Measurements from ENCODE around the gene EME2.

The EME2 gene

GRCh38 chr16:1745900-1746692 is 26.5 kb upstream of the EME2 start:
- DNase-seq: no peak

DNA sequence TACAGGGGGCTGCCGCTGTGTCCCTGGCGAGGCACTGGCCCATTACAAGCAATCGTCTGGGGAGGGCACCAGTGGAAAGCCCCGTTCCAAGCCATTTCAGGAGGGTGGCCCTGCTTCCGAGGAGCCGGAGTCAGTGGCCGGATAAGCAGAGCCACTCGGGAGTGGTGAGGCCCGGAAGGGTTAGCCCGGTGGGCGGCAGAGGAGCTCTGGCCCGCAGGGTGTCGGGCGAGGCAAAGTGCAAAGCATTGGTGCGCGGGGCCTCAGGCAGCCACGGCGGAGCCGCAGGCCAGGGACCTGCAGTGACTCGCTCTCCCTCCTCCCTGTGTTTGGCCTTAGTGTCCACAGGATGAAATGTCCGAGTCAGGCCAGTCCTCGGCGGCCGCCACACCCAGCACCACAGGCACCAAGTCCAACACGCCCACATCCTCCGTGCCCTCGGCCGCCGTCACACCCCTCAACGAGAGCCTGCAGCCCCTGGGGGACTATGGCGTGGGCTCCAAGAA is 25.9 kb upstream of the EME2 start:
- no peak for DNase-seq

DNA sequence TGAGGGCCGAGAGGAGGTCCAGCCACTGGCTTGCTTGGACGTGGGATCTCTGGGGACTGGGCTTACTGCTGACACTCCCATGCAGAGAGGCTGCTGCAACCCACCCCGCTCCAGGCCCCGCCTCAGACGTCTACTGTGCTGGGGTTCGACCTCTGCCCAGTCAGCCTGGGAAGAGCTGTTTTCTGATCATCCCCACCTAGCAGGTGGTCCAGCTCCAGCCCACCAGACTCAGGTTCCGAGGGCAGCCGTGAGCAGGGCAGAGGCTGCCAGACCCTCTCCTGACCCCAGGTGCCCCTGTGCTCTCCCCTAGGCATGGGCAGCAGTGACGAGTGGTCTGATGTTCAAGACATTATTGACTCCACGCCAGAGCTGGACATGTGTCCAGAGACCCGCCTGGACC is 24.7 kb upstream of the EME2 start:
- no peak for DNase-seq

- DNase-seq: no peak
Observed at GRCh38 chr16:1749152-1750117, 23.2 kb upstream of the EME2 start.

GRCh38 chr16:1751946-1752345 is 20.7 kb upstream of the EME2 start:
- DNase-seq: no peak

- no peak for DNase-seq
Observed at GRCh38 chr16:1752853-1753252, 19.8 kb upstream of the EME2 start.

DNA sequence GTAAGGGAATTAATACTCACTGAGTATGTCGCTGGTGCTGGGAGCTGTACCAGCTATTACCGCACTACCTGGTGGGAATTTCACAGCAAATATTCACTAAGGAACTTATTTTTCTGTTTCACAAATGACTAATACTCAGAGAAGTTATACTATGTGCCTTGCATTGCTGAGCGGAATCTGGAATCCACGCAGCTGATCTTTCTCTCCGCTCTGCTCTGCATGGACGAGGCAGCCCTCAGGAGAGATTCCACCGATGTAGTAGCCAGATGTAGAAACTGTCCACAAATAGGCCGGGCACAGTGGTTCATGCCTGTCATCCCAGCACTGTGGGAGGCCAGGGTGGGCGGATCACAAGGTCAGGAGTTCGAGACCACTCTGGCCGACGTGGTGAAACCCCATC is 18.4 kb upstream of the EME2 start:
- DNase-seq: no peak

- no peak for DNase-seq
Observed at GRCh38 chr16:1757714-1758461, 14.7 kb upstream of the EME2 start.

DNA sequence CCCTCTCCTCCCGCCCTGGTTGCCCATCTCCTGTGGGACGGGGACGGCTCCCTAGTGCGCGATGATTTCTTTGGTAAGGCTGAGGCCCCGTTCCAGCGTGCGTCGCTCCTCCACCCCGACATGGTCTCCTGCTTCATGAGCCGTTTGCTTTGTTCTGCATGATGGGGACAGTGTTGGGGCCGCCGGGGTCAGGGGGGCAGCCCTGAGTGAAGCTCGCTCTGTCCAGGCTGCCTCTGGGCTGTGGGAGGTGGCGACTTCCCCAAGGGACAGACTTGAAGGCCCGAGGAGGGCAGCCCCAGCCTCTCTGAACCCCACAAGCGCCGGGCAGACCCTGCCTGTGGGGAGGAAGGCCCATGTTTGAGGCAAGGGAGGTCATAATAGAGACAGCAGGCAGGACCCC is 13.7 kb upstream of the EME2 start:
- no peak for DNase-seq

GRCh38 chr16:1759511-1759910 is 13.1 kb upstream of the EME2 start:
- no peak for DNase-seq

DNA sequence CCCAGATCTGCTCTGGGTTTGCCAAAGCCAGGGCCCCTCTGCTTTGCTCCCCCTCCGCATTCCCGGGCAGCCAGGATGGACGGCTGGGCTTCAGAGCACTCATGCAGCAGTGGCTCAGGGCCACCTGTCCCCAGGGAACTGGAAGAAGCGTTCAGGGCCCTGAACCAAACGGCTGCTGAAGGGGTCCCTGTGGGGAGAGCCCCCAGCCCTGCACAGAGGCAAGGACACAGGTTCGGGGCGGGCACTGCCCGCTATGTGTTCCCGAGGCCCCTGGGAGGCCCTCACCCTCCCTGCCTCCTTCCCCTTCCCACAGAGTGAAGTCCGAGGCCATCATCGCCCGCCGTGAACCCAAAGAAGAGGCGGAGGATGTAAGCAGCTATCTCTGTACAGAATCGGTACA is 11.7 kb upstream of the EME2 start:
- no peak for DNase-seq

DNA sequence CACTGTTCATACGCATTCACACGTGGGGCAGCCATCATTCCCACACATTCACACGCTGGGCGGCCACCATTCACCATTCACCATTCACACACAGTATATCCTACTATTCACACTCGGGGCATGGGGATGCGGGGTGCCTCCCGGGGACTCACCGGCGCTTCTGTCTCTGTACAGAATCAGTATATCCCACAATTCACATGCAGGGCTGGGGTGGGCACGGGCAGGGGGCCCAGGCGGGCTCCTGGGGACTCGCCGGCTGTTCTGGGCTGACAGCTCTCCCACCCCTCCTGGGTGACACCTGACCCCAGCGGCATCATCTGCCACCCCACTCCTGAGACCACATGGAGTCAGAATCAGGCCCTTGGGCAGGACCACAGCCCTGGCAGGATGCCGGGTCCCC is 10.9 kb upstream of the EME2 start:
- DNase-seq: no peak

- DNase-seq: no peak
Observed at GRCh38 chr16:1762196-1762878, 10.3 kb upstream of the EME2 start.

- no peak for DNase-seq
Observed at GRCh38 chr16:1762879-1763520, 9.6 kb upstream of the EME2 start.

- no peak for DNase-seq
Observed at GRCh38 chr16:1763521-1764511, 8.8 kb upstream of the EME2 start.

DNA sequence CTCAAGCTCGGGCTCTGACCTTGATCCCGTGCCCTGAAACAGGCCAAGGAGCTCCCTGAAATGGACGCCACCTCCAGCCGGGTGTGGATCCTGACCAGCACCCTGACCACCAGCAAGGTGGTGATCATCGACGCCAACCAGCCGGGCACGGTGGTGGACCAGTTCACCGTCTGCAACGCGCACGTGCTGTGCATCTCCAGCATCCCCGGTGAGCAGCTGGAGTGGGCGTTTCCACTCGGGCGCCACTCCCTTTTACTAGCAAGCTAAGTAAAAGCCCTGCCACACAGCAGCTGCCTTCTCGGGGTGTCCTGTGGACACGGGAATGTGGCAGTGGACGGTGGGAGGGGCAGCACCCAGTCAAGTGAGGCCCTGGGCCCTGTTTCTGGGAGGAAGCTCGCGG is 7.6 kb upstream of the EME2 start:
- no peak for DNase-seq

GRCh38 chr16:1765826-1766225 is 6.8 kb upstream of the EME2 start:
- no peak for DNase-seq

DNA sequence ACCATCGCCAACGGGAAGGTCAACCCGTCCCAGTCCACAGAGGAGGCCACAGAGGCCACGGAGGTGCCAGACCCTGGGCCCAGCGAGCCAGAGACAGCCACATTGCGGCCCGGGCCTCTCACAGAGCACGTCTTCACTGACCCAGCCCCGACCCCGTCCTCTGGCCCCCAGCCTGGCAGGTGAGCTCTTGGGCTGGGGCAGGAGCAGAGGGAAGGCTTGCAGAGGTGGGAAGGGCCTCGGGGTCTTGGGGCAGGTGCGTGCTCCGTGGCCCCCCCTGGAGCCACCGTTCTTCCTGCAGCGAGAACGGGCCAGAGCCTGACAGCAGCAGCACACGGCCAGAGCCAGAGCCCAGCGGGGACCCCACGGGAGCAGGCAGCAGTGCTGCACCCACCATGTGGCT is 6.4 kb upstream of the EME2 start:
- DNase-seq: no peak

DNA sequence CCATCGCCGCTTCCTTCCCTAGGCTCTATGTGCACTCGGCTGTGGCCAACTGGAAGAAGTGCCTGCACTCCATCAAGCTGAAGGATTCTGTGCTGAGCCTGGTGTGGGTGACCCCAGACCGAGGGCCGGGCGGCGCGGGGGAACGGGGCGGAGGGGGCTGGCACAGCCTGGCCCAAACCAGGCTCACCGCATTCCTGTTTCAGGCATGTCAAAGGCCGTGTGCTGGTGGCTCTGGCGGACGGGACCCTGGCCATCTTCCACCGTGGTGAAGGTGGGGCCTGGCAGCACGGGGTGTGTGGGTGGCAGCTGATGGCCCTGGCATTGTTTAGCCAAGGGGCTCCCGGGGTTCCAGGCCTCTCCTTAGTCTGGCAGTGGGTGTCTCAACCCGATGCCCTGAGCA is 5.9 kb upstream of the EME2 start:
- no peak for DNase-seq

- no peak for DNase-seq
Observed at GRCh38 chr16:1767116-1767994, 5.3 kb upstream of the EME2 start.

All from stimulated activated naive CD4-positive, alpha-beta T cell treated with Interleukin-2 at 50 U/mL for 16 hours (primary cell).